ENCODE measurements around the gene ST6GALNAC4.

ST6GALNAC4 gene

GRCh38 chr9:127916720-127917581 lies at the start of gene ST6GALNAC4:
Gene ST6GALNAC4, minus strand, starts transcription at chr9:127917041. Its CDS starts 622 bp downstream, at chr9:127916419.
- peak; percentile 64 to 76 for DNase-seq

- DNase-seq: no peak
These were observed 49.1 kb upstream of the ST6GALNAC4 start for GRCh38 chr9:127965953-127966352.

- no peak for DNase-seq
These were observed 46.7 kb upstream of the ST6GALNAC4 start for GRCh38 chr9:127963359-127964064.

- DNase-seq: no peak
These were observed 46.2 kb upstream of the ST6GALNAC4 start for GRCh38 chr9:127963041-127963358.

GRCh38 chr9:127962278-127962677 lies 45.4 kb upstream of the ST6GALNAC4 start:
- DNase-seq: no peak

- DNase-seq: no peak
These were observed 44.8 kb upstream of the ST6GALNAC4 start for GRCh38 chr9:127961613-127962155.

- no peak for DNase-seq
These were observed 44.3 kb upstream of the ST6GALNAC4 start for GRCh38 chr9:127961155-127961490.

GRCh38 chr9:127960410-127961154 lies 43.7 kb upstream of the ST6GALNAC4 start:
- DNase-seq: no peak

GRCh38 chr9:127959841-127960409 lies 43.1 kb upstream of the ST6GALNAC4 start:
- no peak for DNase-seq

- no peak for DNase-seq
These were observed 42.6 kb upstream of the ST6GALNAC4 start for GRCh38 chr9:127959398-127959797.

- DNase-seq: no peak
These were observed 41.9 kb upstream of the ST6GALNAC4 start for GRCh38 chr9:127958728-127959127.

GRCh38 chr9:127955294-127956015 lies 38.6 kb upstream of the ST6GALNAC4 start:
- DNase-seq: peak in 1 of 2 experiments; percentile 12

GRCh38 chr9:127954831-127955293 lies 38.0 kb upstream of the ST6GALNAC4 start:
- DNase-seq: no peak

GRCh38 chr9:127953768-127954505 lies 37.1 kb upstream of the ST6GALNAC4 start:
- DNase-seq: no peak

- no peak for DNase-seq
These were observed 36.3 kb upstream of the ST6GALNAC4 start for GRCh38 chr9:127953154-127953553.

GRCh38 chr9:127950513-127951289 lies 33.9 kb upstream of the ST6GALNAC4 start:
- no peak for DNase-seq

GRCh38 chr9:127949827-127950512 lies 33.1 kb upstream of the ST6GALNAC4 start:
- no peak for DNase-seq

GRCh38 chr9:127947841-127948710 lies 31.2 kb upstream of the ST6GALNAC4 start:
- no peak for DNase-seq

- DNase-seq: no peak
These were observed 29.9 kb upstream of the ST6GALNAC4 start for GRCh38 chr9:127946728-127947127.

Data from AML-193 (cell line).